ENCODE data around the gene NOD1.

DNA sequence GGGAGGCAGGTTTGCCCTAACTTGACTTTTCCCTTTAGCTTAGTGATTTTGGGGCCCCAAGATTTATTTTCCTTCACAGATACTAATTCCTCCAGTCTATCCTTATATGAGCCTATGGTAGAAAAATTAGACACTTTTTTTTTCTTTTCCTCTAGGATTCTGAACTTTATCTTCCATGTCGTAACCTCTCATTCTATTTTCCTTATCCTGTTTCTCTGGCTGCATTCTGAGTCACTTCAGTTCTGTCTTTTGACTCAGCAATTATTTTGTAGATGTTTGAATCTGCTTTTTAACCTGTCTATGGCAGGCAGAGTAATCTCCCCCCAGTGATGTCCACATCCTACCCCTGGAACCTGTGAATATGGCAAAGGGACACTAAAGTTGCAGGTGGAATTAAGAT is 7.1 kb upstream of the NOD1 start:
- TF ChIP-seq RBM39 (IDR thresholded peaks at IDR 0.05; ENCODE audit: low read depth, low read length, poor library complexity, severe bottlenecking) (no peak), PAX8 (CRISPR knock-in tag; IDR thresholded peaks at IDR 0.05; ENCODE audit: borderline replicate concordance) (no peak), MBNL3 (CRISPR knock-in tag; conservative IDR thresholded peaks at IDR 0.05) (no peak), POLR2A (IDR thresholded peaks at IDR 0.05; ENCODE audit: insufficient read depth in 1 of 2, low read depth in 2 of 2, low read length in 2 of 2) (no peak), USF2 (IDR thresholded peaks at IDR 0.05; ENCODE audit: low read depth, low read length) (no peak), USF2 (CRISPR knock-in tag; IDR thresholded peaks at IDR 0.05; ENCODE audit: borderline replicate concordance) (no peak), ZBTB25 (CRISPR knock-in tag; IDR thresholded peaks at IDR 0.05) (no peak)
- TF ChIP-seq, protein P1, sequence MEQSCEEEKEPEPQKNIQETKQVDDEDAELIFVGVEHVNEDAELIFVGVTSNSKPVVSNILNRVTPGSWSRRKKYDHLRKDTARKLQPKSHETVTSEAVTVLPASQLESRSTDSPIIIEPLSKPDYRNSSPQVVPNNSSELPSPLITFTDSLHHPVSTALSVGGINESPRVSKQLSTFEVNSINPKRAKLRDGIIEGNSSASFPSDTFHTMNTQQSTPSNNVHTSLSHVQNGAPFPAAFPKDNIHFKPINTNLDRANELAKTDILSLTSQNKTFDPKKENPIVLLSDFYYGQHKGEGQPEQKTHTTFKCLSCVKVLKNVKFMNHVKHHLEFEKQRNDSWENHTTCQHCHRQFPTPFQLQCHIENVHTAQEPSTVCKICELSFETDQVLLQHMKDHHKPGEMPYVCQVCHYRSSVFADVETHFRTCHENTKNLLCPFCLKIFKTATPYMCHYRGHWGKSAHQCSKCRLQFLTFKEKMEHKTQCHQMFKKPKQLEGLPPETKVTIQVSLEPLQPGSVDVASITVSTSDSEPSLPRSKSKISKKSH (CRISPR knock-in tag; IDR thresholded peaks at IDR 0.05; ENCODE audit: borderline replicate concordance) = no peak
- TF ChIP-seq, protein P2, sequence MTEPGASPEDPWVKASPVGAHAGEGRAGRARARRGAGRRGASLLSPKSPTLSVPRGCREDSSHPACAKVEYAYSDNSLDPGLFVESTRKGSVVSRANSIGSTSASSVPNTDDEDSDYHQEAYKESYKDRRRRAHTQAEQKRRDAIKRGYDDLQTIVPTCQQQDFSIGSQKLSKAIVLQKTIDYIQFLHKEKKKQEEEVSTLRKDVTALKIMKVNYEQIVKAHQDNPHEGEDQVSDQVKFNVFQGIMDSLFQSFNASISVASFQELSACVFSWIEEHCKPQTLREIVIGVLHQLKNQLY (CRISPR knock-in tag; IDR thresholded peaks at IDR 0.05) = no peak
- TF ChIP-seq, protein P3, sequence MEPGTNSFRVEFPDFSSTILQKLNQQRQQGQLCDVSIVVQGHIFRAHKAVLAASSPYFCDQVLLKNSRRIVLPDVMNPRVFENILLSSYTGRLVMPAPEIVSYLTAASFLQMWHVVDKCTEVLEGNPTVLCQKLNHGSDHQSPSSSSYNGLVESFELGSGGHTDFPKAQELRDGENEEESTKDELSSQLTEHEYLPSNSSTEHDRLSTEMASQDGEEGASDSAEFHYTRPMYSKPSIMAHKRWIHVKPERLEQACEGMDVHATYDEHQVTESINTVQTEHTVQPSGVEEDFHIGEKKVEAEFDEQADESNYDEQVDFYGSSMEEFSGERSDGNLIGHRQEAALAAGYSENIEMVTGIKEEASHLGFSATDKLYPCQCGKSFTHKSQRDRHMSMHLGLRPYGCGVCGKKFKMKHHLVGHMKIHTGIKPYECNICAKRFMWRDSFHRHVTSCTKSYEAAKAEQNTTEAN (CRISPR knock-in tag; conservative IDR thresholded peaks at IDR 0.05) = no peak

Data from HepG2 (cell line).